Astrocyte (in vitro differentiated cells and primary cell): Measurements from ENCODE around the gene KCNQ1. TPM values are rescaled to one million over a fixed set of nuclear protein-coding genes. Genes with fewer than 3 reads are reported as not detected.

Experiments used
- DNase-seq: peaks from one replicate; pipeline ENCODE4 v3.0.0-alpha.2; 2010; ENCODE audit warnings: low read depth
- FAIRE-seq: peaks from 2 replicates; lab custom pipeline; 2011; peaks lifted over from hg19 to GRCh38; lab: Jason Lieb, UNC
- H2AFZ ChIP-seq: 2 replicates; pipeline ENCODE4 v1.6.0; 2012; ENCODE audit warnings: low read depth, low read length, inconsistent platforms
- H3K27ac ChIP-seq: 2 replicates; pipeline ENCODE4 v1.5.1; 2011; ENCODE audit warnings: low read depth, low read length, inconsistent platforms
- H3K27me3 ChIP-seq: 2 replicates; pipeline ENCODE4 v1.6.0; 2011; ENCODE audit warnings: low read length, inconsistent platforms; ENCODE audit not compliant: insufficient read depth
- H3K36me3 ChIP-seq: 2 replicates; pipeline ENCODE4 v1.5.1; 2011; ENCODE audit warnings: low read length, inconsistent platforms; ENCODE audit not compliant: insufficient read depth
- H3K4me1 ChIP-seq: 2 replicates; pipeline ENCODE4 v1.5.1; 2011; ENCODE audit warnings: low read length, inconsistent platforms; ENCODE audit not compliant: insufficient read depth
- H3K4me2 ChIP-seq: 2 replicates; pipeline ENCODE4 v1.6.0; 2012; ENCODE audit warnings: low read length, inconsistent platforms
- H3K4me3 ChIP-seq: 2 replicates; pipeline ENCODE4 v1.5.1; 2011; ENCODE audit warnings: low read depth, mild to moderate bottlenecking, low read length, inconsistent platforms; ENCODE audit not compliant: insufficient read depth
- H3K79me2 ChIP-seq: 2 replicates; pipeline ENCODE4 v1.6.0; 2012; ENCODE audit warnings: mild to moderate bottlenecking, low read length, inconsistent platforms; ENCODE audit not compliant: insufficient read depth
- H3K9ac ChIP-seq: 2 replicates; pipeline ENCODE4 v1.6.0; 2012; ENCODE audit warnings: mild to moderate bottlenecking, low read length, inconsistent platforms
- H3K9me3 ChIP-seq: 2 replicates; pipeline ENCODE4 v1.5.1; 2012; ENCODE audit warnings: low read depth, mild to moderate bottlenecking, low read length, inconsistent platforms; ENCODE audit not compliant: insufficient read depth
- H4K20me1 ChIP-seq: 2 replicates; pipeline ENCODE4 v1.6.0; 2012; ENCODE audit warnings: low read length, inconsistent platforms; ENCODE audit not compliant: insufficient read depth
- H3K27ac Mint-ChIP-seq: one replicate; pipeline ENCODE4 v1.8.0; 2021; ENCODE audit warnings: mild to moderate bottlenecking, mixed read lengths; ENCODE audit not compliant: unreplicated experiment
- H3K27me3 Mint-ChIP-seq: one replicate; pipeline ENCODE4 v1.8.0; 2021; ENCODE audit warnings: low read depth, mixed read lengths; ENCODE audit not compliant: unreplicated experiment
- H3K36me3 Mint-ChIP-seq: one replicate; pipeline ENCODE4 v1.8.0; 2021; ENCODE audit warnings: low read depth, mixed read lengths; ENCODE audit not compliant: unreplicated experiment
- H3K4me1 Mint-ChIP-seq: one replicate; pipeline ENCODE4 v1.8.0; 2021; ENCODE audit warnings: low read depth, mixed read lengths; ENCODE audit not compliant: unreplicated experiment
- H3K4me3 Mint-ChIP-seq: one replicate; pipeline ENCODE4 v1.8.0; 2021; ENCODE audit warnings: mild to moderate bottlenecking, moderate library complexity, mixed read lengths; ENCODE audit not compliant: unreplicated experiment
- H3K9me3 Mint-ChIP-seq: one replicate; pipeline ENCODE4 v1.8.0; 2021; ENCODE audit warnings: mild to moderate bottlenecking, mixed read lengths; ENCODE audit not compliant: unreplicated experiment
- EZH2 ChIP-seq: IDR thresholded peaks from 2 replicates; pipeline ENCODE4 v1.6.1; 2012; ENCODE audit warnings: mild to moderate bottlenecking, low read length, inconsistent platforms; ENCODE audit not compliant: insufficient read depth
- total RNA-seq: library from RNA; stranded (reverse); gene quantifications from 2 replicates; pipeline ENCODE4 v1.2.1, GENCODE V29; 2021
- TF ChIP-seq, protein P1 (sequence below): IDR thresholded peaks from 2 replicates; pipeline ENCODE4 v1.5.1; 2011; ENCODE audit warnings: low read depth, mild to moderate bottlenecking, inconsistent platforms, low read length, moderate library complexity; ENCODE audit not compliant: insufficient read depth

The KCNQ1 gene
- total RNA-seq, 1 donor from 2014 or later: not detected

DNA sequence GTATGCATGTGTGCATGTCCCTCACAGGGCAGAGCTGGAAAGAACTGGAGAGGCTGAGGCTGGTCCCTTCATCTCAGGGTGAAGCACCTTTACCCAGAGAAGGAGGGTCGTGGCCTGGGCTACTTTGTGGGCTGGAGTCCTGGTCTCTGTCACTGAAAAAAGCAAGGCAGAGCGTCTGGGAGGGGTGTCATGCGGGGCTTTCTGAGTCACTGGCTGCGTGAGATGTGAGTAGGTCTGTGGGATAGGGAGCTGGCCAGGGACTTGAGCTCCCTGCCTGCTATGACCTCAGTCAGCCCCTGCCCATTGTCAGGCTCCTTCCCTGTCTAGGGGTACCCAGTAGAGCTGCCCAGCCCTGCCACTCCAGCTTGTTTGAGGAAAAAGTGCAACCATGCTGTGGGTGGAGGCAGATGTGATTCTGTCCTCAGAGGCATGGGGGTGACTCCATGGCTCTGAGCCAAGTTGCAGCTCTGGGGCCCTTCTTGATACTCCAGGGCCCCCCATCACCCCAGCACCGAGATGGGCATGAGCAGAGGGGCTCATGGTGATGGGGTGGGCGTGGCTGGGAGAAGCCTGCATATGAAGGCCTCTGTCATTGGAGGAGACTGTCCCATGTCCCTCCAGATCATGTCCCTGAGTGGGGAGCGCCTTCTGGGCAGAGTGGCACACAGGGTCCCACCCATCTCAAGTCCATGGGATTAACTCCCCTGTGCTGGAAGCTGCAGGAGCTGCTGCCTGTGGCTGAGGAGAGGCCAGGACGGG, 27.8 kb downstream of the KCNQ1 start:
- no peak overlapping the region for H3K9ac ChIP-seq
- Mint-ChIP-seq H3K9me3 (peaks cover 6% of the 10 kb centered on the region), H3K4me3 (no peak overlapping the region), H3K27ac (no peak overlapping the region), H3K36me3 (no peaks in the 10 kb centered on the region), H3K4me1 (no peaks in the 10 kb centered on the region), H3K27me3 (peaks cover 73% of the 10 kb centered on the region)
- no peaks in the 10 kb centered on the region for H3K4me1 ChIP-seq
- no peak for DNase-seq
- no peak for FAIRE-seq
- no peaks in the 10 kb centered on the region for H4K20me1 ChIP-seq
- TF ChIP-seq EZH2: no peak
- TF ChIP-seq, protein P1, sequence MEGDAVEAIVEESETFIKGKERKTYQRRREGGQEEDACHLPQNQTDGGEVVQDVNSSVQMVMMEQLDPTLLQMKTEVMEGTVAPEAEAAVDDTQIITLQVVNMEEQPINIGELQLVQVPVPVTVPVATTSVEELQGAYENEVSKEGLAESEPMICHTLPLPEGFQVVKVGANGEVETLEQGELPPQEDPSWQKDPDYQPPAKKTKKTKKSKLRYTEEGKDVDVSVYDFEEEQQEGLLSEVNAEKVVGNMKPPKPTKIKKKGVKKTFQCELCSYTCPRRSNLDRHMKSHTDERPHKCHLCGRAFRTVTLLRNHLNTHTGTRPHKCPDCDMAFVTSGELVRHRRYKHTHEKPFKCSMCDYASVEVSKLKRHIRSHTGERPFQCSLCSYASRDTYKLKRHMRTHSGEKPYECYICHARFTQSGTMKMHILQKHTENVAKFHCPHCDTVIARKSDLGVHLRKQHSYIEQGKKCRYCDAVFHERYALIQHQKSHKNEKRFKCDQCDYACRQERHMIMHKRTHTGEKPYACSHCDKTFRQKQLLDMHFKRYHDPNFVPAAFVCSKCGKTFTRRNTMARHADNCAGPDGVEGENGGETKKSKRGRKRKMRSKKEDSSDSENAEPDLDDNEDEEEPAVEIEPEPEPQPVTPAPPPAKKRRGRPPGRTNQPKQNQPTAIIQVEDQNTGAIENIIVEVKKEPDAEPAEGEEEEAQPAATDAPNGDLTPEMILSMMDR: no peak
- H3K4me2 ChIP-seq: no peak overlapping the region
- no peaks in the 10 kb centered on the region for H3K36me3 ChIP-seq
- H3K9me3 ChIP-seq: no peaks in the 10 kb centered on the region
- H3K79me2 ChIP-seq: no peaks in the 10 kb centered on the region
- no peak overlapping the region for H3K27ac ChIP-seq
- H2AFZ ChIP-seq: no peak overlapping the region
- H3K4me3 ChIP-seq: no peak overlapping the region
- H3K27me3 ChIP-seq: peaks cover 5% of the 10 kb centered on the region

DNA sequence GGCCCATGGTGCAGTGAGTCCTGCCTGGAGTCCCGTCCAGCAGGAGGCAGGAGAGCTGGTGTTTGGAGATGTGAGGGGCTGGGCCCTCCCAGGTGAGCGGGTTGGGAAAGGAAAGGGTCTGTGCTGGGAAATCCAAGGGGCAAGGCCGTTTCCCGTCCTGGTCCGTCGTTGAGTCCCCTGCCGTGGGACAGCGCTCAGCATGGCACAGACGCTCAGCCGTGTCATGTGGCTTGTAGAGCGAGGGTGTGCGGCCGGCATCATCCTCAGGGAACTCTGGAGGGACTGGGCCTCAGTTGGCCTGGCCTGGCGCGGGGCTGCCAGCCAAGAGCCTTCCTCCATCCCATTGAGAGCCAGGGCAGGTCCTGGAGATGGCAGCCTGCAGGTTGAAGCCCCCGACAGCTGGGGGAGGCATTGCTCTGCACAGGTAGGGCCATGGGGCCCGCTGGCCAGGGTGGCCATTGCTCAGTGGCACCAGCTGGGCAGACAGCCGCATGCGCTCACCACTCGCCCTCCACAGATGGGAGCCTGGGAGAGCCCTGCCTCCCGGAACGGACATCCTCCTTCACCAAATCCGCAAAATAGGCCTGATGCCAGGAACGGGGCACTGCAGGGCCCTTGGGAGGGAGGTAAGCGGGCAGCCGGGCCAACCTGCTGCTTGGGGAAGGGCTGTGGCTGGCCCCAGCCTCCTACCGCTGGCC, 28.7 kb downstream of the KCNQ1 start:
- peaks cover 6% of the 10 kb centered on the region for H3K27me3 ChIP-seq
- no peak overlapping the region for H3K4me3 ChIP-seq
- H3K4me1 ChIP-seq: no peaks in the 10 kb centered on the region
- no peak for FAIRE-seq
- Mint-ChIP-seq H3K27ac (no peak overlapping the region), H3K36me3 (no peaks in the 10 kb centered on the region), H3K4me1 (no peaks in the 10 kb centered on the region), H3K9me3 (peaks cover 13% of the 10 kb centered on the region), H3K27me3 (peaks cover 76% of the 10 kb centered on the region), H3K4me3 (no peak overlapping the region)
- no peaks in the 10 kb centered on the region for H4K20me1 ChIP-seq
- TF ChIP-seq, protein P1: no peak
- TF ChIP-seq EZH2: no peak
- no peaks in the 10 kb centered on the region for H3K9me3 ChIP-seq
- no peak overlapping the region for H3K9ac ChIP-seq
- no peak overlapping the region for H2AFZ ChIP-seq
- DNase-seq: no peak
- no peak overlapping the region for H3K27ac ChIP-seq
- no peaks in the 10 kb centered on the region for H3K79me2 ChIP-seq
- no peak overlapping the region for H3K4me2 ChIP-seq
- H3K36me3 ChIP-seq: no peaks in the 10 kb centered on the region
